Activated T-cell treated with anti-CD3 and anti-CD28 coated beads, Interleukin-2, amount 50 U/mL, for 4 hours (primary cell): ENCODE data around the gene PIF1. TPM values are rescaled to one million over a fixed set of nuclear protein-coding genes. Genes with fewer than 3 reads are reported as not detected.
"Not testable (repeated sequence)": the region's sequence is repeated elsewhere in the genome, so short reads cannot be mapped to it uniquely, and the experiment has no call there.

Source experiments
- ATAC-seq, 2 donors: fragments of 200-7000 bp; cut with Tn5 transposase; one replicate each; pipeline ENCODE4 v1.10.0; 2021
- DNase-seq: peaks from one replicate; pipeline ENCODE4 v3.0.0-alpha.2; 2020
- H3K27me3 Mint-ChIP-seq: one replicate; pipeline ENCODE4 v1.8.0; 2021; ENCODE audit warnings: low read depth, mixed read lengths
- H3K36me3 Mint-ChIP-seq: one replicate; pipeline ENCODE4 v1.8.0; 2022; ENCODE audit warnings: mixed read lengths; ENCODE audit not compliant: insufficient read depth
- H3K4me1 Mint-ChIP-seq: one replicate; pipeline ENCODE4 v1.8.0; 2021; ENCODE audit warnings: low read depth, mixed read lengths
- H3K4me3 Mint-ChIP-seq: one replicate; pipeline ENCODE4 v1.8.0; 2021; ENCODE audit warnings: mild to moderate bottlenecking, moderate library complexity, mixed read lengths
- H3K9me3 Mint-ChIP-seq: one replicate; pipeline ENCODE4 v1.8.0; 2021; ENCODE audit warnings: mixed read lengths
- total RNA-seq, 3 donors: library from RNA; stranded (reverse); gene quantifications; one replicate each; pipeline ENCODE4 v1.2.1, GENCODE V29; 2021

Gene PIF1
- total RNA-seq, 3 donors from 2014 or later: 1.5 to 2.2 (median 1.6) TPM

GRCh38 chr15:64842096-64842939 is 16.9 kb upstream of the PIF1 start:
- Mint-ChIP-seq H3K9me3 (no peaks in the 10 kb centered on the region), H3K4me1 (peaks cover 75% of the 10 kb centered on the region), H3K27me3 (no peaks in the 10 kb centered on the region), H3K36me3 (peaks cover under 1% of the 10 kb centered on the region), H3K4me3 (peak overlapping the region; percentile 94)
- no peak for ATAC-seq
- DNase-seq: no peak

DNA sequence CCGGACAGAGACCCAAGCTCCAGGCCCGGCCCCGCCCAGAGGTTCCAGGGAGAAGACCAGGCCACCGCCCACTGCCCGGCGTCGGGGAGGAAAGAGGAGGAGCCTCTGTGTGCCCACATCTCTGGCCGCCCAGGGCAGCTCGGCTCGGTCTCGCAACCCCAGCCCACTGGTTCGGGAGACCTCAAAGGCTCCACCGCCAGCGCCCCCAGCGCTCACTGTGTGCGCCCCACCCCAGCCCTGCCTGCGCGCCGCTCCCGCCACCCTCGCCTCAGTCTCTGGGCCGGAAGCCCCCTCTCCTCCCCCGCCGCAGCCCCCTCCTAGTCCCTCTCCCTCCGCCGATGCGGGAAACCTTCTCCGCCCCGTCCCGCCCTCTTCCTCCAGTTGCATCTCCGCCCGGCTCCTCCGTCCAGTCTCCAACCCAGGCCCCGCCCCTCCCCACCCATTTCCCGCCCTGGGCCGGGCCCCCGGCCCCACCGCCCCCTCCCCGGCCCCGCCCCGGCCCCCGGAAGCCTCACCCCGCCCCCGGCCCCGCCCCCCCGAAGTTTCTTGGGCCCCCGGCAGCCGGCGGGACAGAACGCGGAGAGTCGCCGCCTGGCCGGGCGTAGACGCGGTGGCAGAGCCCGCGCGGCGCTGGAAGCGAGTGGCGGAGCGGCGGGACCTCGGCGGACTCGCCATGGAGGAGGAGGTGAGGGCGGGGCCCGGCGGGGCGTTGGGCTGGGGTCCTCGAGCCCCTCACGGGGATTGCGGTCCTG is 16.1 kb upstream of the PIF1 start, which contains the start of gene PLEKHO2:
Gene PLEKHO2 (plus strand): TSS at position 572 of the 752 bp plus-strand sequence. CDS start 102 bp downstream, at position 674.
- H3K4me1 Mint-ChIP-seq: peaks cover 72% of the 10 kb centered on the region
- H3K27me3 Mint-ChIP-seq: no peaks in the 10 kb centered on the region
- H3K9me3 Mint-ChIP-seq: no peaks in the 10 kb centered on the region
- DNase-seq (peak; percentile 77), ATAC-seq (peak; percentile 72 to 77)
- H3K36me3 Mint-ChIP-seq: no peaks in the 10 kb centered on the region
- H3K4me3 Mint-ChIP-seq: peak within 1 kb of the TSS; percentile 94

DNA sequence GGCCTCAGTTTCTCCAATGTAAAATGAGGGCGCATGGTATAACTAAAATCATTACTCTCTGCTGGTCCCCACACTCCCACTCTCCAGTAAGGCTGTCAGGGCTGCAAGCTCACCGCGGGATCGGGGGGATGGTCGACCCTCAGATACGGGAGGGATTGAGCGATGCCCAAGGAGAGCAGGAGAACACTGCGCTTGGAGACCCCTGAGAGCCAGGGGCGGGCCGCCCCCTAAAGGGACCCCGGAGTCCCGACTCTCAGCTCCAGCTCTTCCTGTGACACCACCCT is 15.6 kb upstream of the PIF1 start:
- ATAC-seq (no peak), DNase-seq (no peak)
- peak overlapping the region; percentile 80 for H3K4me3 Mint-ChIP-seq
- H3K36me3 Mint-ChIP-seq: no peaks in the 10 kb centered on the region
- peaks cover 76% of the 10 kb centered on the region for H3K4me1 Mint-ChIP-seq
- no peaks in the 10 kb centered on the region for H3K9me3 Mint-ChIP-seq
- H3K27me3 Mint-ChIP-seq: no peaks in the 10 kb centered on the region

DNA sequence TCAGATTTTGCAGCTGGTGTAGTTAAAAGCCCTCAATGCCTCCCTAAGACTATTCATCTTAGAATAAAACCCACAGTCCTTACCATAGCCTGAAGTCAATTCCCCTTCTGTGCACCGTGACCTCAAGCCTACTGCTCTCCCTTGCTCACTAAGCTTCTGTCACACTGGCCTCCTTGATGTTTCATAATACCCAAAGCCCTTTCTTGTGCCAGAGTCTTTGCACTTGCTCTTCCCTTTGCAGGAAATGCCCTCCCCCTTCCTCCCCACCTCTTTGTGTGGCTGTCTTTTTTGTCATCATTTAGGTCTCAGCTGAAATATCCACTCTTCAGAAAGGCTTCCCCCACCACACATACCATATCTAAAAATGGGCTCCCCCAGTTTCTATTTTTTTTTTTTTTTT is 12.1 kb upstream of the PIF1 start:
- H3K27me3 Mint-ChIP-seq: no peaks in the 10 kb centered on the region
- H3K9me3 Mint-ChIP-seq: no peaks in the 10 kb centered on the region
- ATAC-seq (no peak), DNase-seq (peak; percentile 21)
- no peaks in the 10 kb centered on the region for H3K36me3 Mint-ChIP-seq
- H3K4me3 Mint-ChIP-seq: no peak overlapping the region
- peaks cover 49% of the 10 kb centered on the region for H3K4me1 Mint-ChIP-seq

DNA sequence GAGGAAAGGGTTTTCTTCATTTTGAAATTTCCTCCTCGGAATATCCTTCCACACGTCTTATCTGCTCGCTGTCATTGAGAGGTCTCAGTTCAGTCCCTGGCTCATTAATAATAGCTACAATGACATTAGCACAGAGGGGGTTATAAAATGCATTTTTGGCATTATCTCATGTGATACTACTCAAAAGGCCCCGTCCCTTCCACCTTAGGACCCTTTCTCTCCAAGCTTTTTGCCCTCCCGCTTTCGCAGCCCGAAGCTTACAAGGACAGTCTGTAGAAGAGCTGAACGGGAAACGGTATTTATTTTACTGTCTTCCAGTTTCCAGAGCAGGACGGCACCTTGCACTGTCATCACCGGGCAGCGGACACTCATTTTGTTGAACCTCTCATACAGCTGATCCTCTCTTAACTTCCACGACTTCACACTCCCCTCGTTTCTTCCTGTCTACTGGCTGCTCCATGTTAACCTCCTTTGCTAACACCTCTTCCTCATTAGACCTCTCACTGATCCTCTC is 10.6 kb upstream of the PIF1 start:
- ATAC-seq (no peak), DNase-seq (no peak)
- Mint-ChIP-seq H3K9me3 (no peaks in the 10 kb centered on the region), H3K4me1 (peaks cover 44% of the 10 kb centered on the region), H3K4me3 (peak overlapping the region; percentile 65), H3K27me3 (no peaks in the 10 kb centered on the region), H3K36me3 (no peaks in the 10 kb centered on the region)

DNA sequence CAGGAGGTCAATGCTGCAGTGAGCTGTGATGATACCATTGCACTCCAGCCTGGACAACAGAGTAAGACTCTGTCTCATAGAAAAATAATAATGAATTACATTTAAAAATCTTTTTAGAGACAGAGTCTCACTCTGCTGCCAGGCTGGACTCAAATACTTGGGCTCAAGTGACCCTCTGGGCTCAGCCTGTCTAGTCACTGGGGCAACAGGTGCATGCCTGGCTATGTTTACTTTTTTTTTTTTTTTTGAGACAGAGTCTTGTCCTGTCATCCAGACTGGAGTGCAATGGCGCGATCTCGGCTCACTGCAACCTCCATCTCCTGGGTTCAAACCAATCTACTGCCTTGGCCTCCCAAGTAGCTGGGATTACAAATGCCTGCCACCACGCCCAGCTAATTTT is 8.2 kb upstream of the PIF1 start:
- Mint-ChIP-seq H3K4me1 (peaks cover 27% of the 10 kb centered on the region), H3K4me3 (no peak overlapping the region), H3K9me3 (no peaks in the 10 kb centered on the region), H3K27me3 (no peaks in the 10 kb centered on the region), H3K36me3 (no peaks in the 10 kb centered on the region)
- ATAC-seq: no peak
- no peak for DNase-seq

- Mint-ChIP-seq H3K4me1 (peaks cover 14% of the 10 kb centered on the region), H3K27me3 (peaks cover 1% of the 10 kb centered on the region), H3K4me3 (no peak overlapping the region), H3K36me3 (no peaks in the 10 kb centered on the region), H3K9me3 (no peaks in the 10 kb centered on the region)
- DNase-seq (no peak), ATAC-seq (no peak)
Observed at GRCh38 chr15:64828985-64829384, 3.5 kb upstream of the PIF1 start.

- ATAC-seq (peak; percentile 4 to 22), DNase-seq (no peak)
- Mint-ChIP-seq H3K4me3 (peak overlapping the region; percentile 77), H3K36me3 (no peaks in the 10 kb centered on the region), H3K9me3 (no peaks in the 10 kb centered on the region), H3K4me1 (peaks cover 23% of the 10 kb centered on the region), H3K27me3 (peaks cover 11% of the 10 kb centered on the region)
Observed at GRCh38 chr15:64824929-64825430, 467 bp downstream of the PIF1 start.

GRCh38 chr15:64816452-64816851 is 9.0 kb downstream of the PIF1 start:
- Mint-ChIP-seq H3K27me3 (no peaks in the 10 kb centered on the region), H3K9me3 (no peaks in the 10 kb centered on the region)

GRCh38 chr15:64814965-64815364 is 10.5 kb downstream of the PIF1 start:
- not testable (repeated sequence) for ATAC-seq, H3K9me3 Mint-ChIP-seq

More at GRCh38 chr15:64816452-64816851, 9.0 kb downstream of the PIF1 start:
- Mint-ChIP-seq H3K4me1 (no peaks in the 10 kb centered on the region), H3K36me3 (no peaks in the 10 kb centered on the region), H3K4me3 (no peak overlapping the region)
- DNase-seq: no peak
- no peak for ATAC-seq

DNA sequence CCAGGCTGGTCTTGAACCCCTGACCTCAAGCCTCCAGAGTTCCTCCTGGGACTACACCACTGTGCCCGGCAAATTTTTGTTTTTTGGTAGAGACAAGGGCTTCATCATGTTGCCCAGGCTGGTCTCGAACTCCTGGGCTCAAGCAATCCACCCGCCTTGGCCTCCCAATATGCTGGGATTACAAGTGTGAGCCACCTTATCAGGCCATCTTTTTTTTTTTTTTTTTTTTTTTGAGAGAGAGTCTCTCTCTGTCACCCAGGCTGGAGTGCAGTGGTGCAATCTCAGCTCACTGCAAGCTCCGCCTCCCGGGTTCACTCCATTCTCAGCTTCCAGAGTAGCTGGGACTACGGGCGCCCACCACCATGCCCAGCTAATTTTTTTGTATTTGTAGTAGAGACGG is 11.2 kb downstream of the PIF1 start:
- not testable (repeated sequence) for H3K27me3 Mint-ChIP-seq, H3K4me3 Mint-ChIP-seq, H3K4me1 Mint-ChIP-seq, H3K9me3 Mint-ChIP-seq, ATAC-seq, DNase-seq, H3K36me3 Mint-ChIP-seq

More at GRCh38 chr15:64814965-64815364, 10.5 kb downstream of the PIF1 start:
- H3K4me3 Mint-ChIP-seq, H3K4me1 Mint-ChIP-seq, H3K36me3 Mint-ChIP-seq, DNase-seq, H3K27me3 Mint-ChIP-seq: not testable (repeated sequence)

DNA sequence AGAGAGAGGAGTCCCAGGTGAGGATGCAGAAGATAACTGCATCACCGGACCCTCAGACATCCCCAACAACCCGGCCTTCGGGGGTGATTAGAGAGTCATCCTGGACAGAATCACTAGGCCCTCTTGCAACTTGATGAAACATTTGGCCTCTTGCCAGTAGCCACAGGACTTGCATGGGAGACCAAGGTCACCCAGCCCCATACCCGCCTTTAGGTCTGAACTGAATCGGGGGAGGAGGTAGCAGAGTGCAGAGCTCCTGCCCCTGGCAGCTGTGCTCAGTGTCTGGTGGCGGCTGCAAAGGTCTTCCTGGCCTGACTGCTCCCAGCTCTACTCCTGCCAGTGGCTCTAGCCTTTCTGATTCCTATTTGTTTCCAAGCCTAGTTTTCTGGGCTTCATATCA is 12.4 kb downstream of the PIF1 start:
- peaks cover 2% of the 10 kb centered on the region for H3K27me3 Mint-ChIP-seq
- DNase-seq: no peak
- no peak overlapping the region for H3K4me3 Mint-ChIP-seq
- peaks cover 1% of the 10 kb centered on the region for H3K4me1 Mint-ChIP-seq
- ATAC-seq: no peak
- H3K9me3 Mint-ChIP-seq: no peaks in the 10 kb centered on the region
- H3K36me3 Mint-ChIP-seq: no peaks in the 10 kb centered on the region

GRCh38 chr15:64810497-64811326 is 14.7 kb downstream of the PIF1 start:
- H3K4me1 Mint-ChIP-seq: peaks cover 1% of the 10 kb centered on the region
- no peaks in the 10 kb centered on the region for H3K9me3 Mint-ChIP-seq

More at GRCh38 chr15:64810497-64811326, 14.7 kb downstream of the PIF1 start:
- H3K4me3 Mint-ChIP-seq: no peak overlapping the region
- no peak for DNase-seq
- peaks cover 8% of the 10 kb centered on the region for H3K27me3 Mint-ChIP-seq
- H3K36me3 Mint-ChIP-seq: no peaks in the 10 kb centered on the region
- ATAC-seq: no peak
